ENCODE results near the gene SLC25A23.
"Not testable (repeated sequence)": the region's sequence is repeated elsewhere in the genome, so short reads cannot be mapped to it uniquely, and the experiment has no call there.

The SLC25A23 gene

DNA sequence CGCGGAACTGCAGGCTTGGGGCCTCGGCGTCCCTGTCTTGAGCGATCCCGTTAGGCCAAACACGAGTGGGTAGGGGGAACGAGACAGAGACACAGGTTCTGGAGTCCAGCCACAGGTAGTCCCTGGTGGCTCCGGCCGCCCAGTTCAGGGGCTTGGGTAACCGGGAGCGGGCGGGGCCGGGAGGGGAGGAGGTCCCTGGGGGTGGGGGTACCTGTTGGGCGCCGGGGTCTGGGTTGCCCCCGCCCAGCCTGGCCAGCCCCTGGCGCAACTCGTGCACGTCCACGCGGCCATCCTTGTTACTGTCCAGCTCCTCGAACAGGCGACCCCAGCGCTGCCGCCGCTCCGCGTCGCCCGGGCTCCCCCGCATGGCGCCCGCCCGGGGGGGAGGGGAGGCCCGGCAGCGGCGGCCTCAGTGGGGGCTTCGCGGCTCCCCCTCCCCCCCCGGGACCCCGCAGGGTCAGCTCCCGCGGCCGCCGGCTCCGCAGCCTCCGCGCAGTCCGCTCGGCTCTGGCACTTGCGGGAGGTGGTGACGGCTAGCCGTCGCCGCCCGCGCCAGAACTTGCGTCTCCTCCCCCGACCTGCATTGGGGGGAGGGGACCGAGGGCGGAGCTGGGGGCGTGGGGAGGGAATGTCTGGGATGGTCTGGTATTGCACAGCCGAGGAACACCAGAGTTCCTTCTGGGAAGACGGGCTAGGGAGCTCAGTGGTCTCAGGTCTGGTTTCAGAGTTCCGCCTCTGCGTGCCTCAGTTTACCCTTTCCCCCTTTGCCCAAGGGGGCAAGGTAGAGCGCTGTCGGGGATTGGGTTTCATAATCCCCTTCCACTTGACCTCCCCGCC lies at the start of gene SLC25A23:
Gene SLC25A23 (minus strand): TSS at position 531 of the 837 bp plus-strand sequence. CDS start 164 bp downstream, at position 367.
- peak; percentile 51 to 64 for DNase-seq (ENCODE audit: low read depth in 2 of 2)

DNA sequence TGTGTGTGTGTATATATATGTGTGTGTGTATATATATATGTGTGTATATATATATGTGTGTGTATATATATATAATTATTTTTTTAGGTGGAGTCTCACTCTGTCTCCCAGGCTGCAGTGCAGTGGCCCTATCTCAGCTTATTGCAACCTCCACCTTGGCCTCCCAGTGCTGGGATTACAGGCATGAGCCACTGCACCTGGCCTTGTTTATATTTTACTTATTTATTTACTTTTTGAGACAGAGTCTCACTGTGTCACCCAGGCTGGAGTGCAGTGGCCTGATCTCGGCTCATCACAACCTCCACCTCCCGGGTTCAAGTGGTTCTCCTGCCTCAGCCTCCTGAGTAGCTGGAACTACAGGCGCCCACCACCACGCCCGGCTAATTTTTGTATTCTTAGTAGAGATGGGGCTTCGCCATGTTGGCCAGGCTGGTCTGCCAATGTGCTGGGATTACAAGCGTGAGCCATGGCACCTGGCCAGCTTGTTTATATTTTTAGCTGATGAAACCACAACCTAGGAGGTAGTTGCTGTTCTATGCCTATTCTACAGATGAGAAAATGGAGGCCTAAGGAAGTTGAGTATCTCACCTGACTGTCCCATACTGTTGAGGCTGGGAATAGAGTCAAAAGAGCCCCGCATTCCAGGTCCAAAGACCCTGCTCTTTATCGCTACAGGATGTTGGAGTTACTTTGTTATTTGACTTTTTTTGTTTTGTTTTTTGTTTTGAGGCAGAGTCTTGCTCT lies 48.6 kb upstream of the SLC25A23 start:
- not testable (repeated sequence) for DNase-seq (ENCODE audit: low read depth in 2 of 2)

DNA sequence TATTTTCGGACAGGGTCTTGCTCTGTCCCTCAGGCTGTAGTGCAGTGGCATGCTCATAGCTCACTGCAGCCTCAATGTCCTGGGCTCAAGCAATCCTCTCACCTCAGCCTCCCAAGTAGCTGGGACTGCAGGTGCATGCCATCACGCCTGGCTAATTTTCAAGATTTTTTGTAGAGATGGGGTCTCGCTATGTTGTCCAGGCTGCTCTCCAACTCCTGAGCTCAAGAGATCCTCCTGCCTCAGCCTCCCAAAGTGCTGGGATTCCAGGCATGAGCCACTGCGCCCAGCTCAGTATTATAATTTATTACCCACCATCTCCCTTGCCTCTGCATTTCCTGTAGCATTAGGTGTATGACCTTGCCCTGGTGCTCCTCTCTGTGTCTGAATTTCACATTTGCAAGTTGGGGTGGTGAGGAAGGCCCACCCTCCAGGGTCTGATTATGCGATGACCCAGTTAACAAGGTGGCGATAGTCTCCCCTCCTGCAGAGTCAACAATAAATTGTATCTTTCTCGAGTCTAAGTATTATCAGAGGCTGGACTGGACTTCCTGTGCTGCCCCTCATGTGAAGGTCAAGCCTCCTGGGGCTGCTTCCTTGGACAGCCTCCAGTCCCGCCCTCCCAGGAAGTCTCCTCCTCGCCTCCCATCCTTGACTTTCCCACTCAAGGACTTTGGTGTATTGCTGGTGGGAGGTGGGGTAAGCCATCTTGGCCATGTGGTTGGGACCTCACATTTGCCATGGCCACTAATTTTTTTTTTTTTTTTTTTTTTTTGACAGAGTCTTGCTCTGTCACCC lies 44.0 kb upstream of the SLC25A23 start:
- no peak for DNase-seq (ENCODE audit: low read depth in 2 of 2)

DNA sequence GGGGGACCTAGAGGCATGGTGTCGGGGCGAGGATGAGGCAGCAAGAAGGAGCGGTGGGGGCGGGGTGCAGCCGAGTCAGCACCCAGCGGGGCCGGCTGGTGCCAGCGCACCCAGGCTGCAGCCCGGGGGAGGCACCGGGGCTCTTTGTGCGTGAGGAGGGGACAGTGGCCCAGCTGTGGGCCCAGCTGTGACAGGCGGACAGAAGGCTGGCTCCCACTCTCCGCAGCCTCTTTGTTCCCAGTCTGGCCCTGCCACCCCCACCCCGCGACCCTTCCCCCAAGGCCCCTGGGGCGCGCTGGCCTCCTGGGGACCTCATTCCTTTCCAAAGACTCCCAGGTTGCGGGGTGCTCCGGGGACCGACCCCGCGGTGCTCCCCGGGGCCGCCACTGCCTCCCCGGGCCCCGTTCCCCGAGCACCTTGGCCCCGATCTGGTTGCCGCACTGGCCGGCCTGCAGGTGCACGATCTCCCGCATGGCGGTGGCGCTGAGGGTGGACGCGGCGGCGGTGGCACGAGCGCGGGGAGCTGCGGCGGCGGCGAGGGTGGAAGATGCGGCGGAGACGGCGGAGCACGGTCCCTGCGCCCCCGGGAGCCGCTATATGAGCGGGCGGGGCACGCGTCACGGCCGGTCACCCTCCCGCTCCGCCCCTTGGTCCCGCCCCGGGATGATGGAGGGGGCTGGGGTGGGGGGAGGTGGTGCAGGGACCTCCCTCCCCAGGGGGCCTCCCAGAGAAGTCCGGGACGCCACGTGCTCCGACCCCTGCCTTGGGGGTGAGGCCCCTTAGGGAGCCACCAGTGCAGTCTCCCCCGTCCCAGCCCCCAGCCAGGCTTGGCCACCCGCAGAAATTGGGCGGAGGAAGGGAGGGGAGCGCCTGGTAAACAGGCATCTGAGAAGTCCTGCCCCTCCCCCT lies 42.4 kb upstream of the SLC25A23 start, which contains the start of gene TUBB4A:
Gene TUBB4A (minus strand): TSS at position 570 of the 909 bp plus-strand sequence. CDS start 97 bp downstream, at position 473.
- no peak for DNase-seq (ENCODE audit: low read depth in 2 of 2)

DNA sequence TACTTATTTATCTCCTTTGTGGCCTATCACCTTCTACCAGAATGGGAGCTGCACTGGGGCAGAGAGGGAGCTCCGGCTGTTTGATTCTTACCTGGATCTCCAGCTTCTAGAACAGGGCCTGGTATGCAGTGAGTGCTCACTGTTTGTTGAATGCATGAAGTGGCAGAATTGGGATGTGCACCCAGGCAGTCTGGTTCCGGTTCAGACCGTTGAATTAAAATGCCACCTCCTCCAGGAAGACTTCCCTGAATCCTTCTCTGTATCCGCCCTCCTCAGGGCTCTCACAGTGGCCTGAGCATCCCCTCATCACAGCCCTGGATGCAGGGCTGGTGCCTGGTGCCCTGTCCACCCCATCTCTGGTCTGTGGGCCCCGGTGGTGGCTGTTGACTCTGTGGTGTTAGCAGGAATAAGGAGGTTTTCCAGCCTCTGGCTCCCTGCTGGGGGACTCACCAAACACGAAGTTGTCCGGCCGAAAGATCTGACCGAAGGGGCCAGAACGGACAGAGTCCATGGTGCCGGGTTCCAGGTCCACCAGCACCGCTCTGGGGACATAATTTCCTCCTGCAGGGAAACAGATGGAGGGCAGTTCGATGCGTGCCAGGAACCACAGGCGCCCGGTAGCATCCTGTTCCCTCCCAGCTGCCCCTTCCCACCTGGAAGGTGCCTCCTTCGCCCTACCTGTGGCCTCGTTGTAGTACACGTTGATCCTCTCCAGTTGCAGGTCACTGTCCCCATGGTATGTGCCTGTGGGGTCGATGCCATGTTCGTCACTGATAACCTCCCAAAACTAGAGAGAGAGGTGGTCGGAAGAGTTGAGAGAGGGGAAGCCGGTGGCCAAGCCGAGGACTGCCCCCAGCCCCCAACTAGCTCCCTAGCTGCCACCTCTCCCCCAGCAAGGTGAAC lies 41.5 kb upstream of the SLC25A23 start:
- DNase-seq (ENCODE audit: low read depth in 2 of 2) = no peak

DNA sequence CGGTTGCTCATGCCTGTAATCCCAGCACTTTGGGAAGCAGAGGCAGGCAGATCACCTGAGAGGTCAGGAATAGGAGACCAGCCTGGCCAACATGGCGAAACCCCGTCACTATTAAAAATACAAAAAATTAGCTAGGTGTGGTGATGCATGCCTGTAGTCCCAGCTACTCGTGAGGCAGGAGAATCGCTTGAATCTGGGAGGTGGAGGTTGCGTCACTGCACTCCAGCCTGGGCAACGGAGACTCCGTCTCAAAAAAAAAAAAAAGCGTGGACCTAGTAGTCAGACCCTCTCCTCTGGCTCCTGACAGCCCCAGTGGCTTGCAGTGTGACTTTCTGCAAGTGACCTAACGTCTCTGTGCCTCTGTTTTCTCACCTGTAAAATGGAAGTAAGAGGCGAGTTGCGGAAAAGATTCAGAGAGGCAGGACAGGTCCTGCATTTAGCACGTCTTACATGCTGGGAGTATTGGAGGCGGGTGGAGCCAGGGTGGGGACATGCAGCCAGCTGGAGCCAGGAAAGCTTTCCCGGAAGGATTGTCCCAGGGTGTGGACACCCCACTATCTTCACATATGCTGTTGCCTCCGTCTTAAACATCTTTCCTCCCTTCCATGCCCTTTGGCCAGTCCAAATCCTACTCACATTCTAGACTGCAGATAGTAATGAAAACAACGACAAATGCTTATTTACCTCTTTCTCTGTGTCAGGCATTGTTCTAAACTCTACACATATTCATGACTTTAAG lies 39.6 kb upstream of the SLC25A23 start:
- no peak for DNase-seq (ENCODE audit: low read depth in 2 of 2)

DNA sequence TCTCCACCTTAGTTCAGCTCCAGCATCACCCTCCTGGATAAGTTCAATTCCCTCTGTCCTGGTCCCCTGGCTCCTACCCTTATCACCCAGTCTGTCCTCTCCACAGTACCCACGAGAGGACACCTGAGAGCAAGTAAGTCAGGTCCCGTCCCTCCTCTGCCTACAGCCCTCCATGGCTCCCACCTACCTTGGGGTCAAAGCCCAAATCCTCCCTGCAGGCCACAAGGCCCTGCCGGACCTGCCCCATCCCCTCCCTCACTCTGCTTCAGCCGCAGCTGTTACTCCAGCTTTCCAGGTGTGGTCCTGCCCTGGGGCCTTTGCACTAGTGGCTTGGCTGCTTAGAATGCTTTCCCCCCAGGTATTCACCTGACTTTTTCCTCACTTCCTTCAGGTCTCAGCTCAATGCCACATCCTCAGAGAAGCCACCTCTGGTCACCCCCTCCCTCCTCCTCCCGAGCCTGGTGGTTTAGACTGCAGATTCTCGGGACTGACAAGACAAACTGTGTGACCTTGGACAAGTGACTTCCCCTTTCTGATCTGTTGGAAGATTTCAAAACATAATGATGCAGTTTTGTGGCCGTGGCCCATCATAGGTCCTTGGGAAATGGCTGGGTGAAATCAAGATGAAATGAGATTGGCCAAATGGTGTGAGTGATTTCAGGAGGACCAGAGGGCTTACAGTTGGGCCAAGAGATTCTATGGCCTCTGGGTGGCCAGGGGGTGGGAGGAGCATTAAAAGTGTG lies 38.9 kb upstream of the SLC25A23 start:
- DNase-seq (ENCODE audit: low read depth in 2 of 2) = no peak

DNA sequence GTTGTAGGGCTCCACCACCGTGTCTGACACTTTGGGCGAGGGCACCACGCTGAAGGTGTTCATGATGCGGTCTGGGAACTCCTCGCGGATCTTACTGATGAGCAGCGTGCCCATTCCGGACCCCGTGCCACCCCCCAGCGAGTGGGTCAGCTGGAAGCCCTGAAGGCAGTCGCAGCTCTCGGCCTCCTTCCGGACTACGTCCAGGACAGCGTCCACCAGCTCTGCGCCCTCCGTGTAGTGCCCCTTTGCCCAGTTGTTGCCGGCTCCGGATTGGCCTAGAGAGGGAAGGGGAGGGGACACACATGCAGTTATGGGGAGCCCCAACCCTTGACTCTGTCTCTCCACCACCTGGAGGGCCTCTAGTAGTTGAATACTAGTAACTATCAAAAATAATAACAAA lies 36.4 kb upstream of the SLC25A23 start:
- no peak for DNase-seq (ENCODE audit: low read depth in 2 of 2)

DNA sequence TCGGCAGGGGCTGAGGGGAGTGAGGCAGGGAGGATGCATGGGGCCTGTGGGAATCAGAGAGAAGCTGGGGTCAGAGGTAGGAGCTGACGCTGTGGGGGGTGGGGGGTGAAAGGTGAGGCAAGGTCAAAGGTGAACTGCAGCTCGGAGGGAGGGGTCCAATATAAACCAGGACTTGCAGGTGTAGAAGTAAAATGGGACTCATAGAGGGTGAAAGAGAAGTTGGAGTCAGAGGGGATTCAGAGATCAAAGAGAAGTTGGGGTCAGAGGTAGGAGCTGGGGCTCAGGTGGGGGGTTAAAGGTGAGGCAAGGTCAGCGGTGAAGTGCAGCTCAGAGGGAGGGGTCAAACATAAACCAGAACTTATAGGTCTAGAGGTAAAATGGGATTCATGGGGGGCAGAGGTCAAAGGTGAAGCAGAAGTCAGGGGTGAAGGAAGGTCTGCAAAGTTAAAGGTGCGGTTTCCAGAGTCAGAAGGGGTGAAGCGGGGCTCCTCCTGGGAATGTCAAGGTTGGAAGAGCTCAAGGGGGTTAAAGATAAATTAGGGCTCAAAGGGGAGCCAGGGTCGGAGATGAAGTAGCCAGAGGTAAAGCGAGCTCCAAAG lies 34.9 kb upstream of the SLC25A23 start:
- no peak for DNase-seq (ENCODE audit: low read depth in 2 of 2)

DNA sequence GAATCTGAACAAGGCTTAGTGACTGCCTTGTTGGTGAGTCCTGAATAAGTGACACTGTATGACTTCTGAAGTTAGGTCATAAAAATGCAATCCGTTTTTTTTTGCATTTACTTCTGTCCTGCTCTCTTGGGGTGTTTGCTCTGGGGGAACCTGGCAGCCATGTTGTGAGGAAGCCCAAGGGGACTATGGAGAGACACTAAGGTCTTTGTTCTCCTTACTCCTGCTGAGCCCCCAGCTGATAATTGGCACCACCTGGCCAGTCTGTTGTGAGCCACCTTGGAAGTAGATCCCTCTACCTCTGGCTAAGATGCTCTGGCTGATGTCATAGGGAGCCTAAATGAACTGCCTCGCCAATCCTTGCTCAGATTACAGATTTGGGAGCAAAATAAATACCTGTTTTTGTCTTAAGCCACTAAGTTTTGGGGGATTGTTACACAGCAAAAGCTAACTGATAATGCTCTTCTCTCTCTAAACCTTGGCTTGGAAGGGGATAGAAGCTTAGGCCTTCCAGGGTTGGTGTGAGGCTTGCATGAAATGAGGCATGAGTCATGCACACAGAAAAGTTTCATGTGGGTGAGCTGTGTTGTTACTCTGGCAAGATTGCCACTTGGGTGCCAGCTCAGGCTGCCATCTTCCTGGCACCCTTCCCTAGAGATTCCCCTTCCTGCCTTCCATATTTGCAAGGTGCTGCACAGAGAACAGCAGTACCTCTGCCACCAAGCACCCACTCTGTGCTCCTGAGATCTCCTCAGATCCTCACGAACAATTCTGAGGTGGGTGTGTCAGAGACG lies 32.4 kb upstream of the SLC25A23 start:
- DNase-seq (ENCODE audit: low read depth in 2 of 2) = no peak

DNA sequence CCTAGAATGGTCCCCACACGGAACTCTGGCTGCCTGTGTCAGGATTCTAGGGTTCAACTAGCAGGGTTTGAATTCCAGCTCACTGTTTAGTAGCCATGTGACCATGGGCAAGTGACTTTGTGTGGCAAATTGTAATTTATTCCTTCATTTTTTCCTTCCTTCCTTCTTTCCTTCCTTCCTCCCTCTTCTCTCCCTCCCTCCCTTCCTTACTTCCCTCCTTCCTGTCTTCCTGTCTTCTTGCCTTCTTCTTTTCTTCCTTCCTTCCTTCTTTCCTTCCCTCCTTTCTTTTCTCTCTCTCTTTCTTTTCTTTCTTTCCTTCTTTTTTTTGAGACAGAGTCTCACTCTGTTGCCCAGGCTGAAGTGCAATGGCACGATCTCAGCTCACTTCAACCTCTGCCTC lies 30.5 kb upstream of the SLC25A23 start:
- DNase-seq (ENCODE audit: low read depth in 2 of 2) = no peak

DNA sequence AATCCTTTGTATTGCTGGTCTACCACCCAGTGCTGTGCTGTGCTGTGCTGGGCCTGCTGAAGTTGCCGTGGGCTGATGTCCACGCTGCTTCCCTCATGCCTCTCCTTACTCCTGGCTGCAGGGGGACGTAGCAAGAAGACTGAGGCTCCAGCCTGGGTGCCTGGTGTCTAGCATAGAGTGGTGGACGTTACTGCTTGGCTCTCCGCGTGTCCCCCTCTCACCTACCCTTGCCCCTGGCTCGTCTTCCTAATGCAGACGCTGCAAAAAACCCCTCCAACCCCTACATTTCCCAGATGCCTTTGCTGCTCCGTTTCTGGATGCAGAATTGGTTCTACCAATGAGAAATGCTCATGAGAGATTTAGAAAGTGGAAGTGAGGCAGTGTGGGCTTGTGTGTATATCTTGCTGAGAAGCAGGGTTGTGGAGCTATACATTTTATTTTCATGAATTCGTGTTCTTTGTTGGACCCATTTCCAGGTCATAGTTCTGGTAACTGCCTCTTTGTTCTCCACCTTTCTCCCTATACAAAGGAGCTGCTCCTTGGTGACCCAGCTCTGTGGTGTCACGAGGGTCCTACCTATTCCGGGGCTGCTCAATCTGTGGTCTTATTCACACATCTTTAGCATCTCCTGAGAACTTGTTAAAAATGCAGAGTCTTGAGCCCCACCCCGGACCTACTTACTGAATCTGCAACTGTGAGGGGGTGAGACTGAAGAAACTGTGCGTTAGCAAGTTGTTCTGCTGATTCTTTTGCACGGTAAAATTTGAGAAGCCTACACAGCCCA lies 29.9 kb upstream of the SLC25A23 start:
- no peak for DNase-seq (ENCODE audit: low read depth in 2 of 2)

DNA sequence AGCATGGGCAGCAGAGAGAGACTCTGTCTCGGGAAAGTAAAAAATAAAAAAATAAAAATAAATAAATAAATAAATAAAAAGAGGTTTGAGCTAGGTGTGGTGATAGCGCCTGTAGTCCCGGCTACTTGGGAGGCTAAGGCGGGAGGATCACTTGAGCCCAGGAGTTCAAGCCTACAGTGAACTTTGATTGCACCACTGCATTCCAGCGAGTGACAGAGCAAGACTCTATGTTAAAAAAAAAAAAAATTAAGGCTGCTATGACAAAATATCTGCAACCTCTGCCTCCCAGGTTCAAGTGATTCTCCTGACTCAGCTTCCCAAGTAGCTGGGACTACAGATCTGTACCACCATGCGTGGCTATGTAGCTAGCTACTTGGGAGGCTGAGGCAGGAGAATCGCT lies 25.2 kb upstream of the SLC25A23 start:
- no peak for DNase-seq (ENCODE audit: low read depth in 2 of 2)

DNA sequence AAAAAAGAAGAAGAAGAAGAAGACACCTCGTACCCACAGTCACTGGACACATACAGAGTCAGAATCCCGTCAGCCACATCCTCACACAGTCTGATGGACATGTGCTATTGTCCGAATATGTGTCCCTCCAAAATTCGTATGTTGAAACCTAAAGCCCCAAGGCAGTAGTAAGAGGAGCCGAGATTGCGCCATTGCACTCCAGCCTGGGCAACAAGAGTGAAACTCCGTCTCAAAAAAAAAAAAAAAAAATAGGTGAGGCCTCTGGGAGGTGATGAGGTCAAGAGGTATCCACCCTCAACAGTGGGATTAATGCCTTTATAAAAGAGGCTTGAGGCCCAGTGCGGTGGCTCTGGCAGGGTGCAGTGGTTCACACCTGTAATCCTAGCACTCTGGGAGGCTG lies 24.6 kb upstream of the SLC25A23 start:
- no peak for DNase-seq (ENCODE audit: low read depth in 2 of 2)

DNA sequence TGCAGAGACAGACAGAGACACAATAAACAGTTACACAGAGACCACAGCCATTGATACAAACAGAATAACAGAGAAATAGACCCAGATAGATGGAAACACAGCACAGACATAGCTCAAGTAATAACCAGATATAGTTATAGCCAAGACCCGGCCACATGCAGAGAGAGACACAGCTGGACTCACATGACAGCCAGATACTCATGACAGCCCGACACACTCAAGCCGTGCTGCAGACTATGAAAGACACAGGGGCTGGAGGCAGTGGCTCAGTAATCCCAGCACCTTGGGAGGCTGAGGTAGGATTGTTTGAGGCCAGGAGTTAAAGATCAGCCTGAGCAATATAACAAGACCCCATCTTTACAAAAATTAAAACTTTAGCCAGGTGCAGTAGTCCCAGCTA lies 23.6 kb upstream of the SLC25A23 start:
- DNase-seq (ENCODE audit: low read depth in 2 of 2) = no peak

DNA sequence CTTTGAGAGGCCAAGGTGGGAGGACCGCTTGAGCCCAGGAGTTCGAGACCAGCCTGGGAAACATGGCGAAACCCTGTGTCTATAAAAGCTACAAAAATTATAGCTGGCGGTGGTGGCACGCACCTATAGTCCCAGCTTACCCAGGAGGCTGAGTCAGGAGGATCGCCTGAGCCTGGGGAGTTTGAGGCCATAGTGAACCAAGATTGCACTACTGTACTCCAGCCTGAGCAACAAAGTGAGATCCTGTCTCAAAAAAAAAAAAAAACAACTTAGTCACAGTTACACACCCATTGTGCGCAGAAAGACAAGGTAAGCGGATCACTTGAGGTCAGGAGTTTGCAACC lies 22.7 kb upstream of the SLC25A23 start:
- DNase-seq (ENCODE audit: low read depth in 2 of 2) = no peak

Data from stimulated activated CD4-positive, alpha-beta T cell treated with anti-CD3 and anti-CD28 coated beads, Interleukin-4, amount 100 ng/mL, for 48 hours (primary cell).